GM18858 (cell line): ENCODE results near the gene PRDM12.

Experiments used
- ATAC-seq: cut with Tn5 transposase; IDR thresholded peaks from one replicate; pipeline ENCODE4 v1.9.1; 2021; ENCODE audit not compliant: unreplicated experiment

Gene PRDM12

GRCh38 chr9:130664251-130665028 lies at the start of gene PRDM12:
PRDM12 (plus strand) TSS chr9:130664594; CDS start chr9:130664654, 60 bp downstream.
- ATAC-seq = no peak

GRCh38 chr9:130616451-130616850 lies 47.9 kb upstream of the PRDM12 start:
- ATAC-seq = no peak

GRCh38 chr9:130623466-130623865 lies 40.9 kb upstream of the PRDM12 start:
- no peak for ATAC-seq

- no peak for ATAC-seq
Measured at GRCh38 chr9:130624154-130624553, 40.2 kb upstream of the PRDM12 start.

- no peak for ATAC-seq
Measured at GRCh38 chr9:130626249-130626996, 38.0 kb upstream of the PRDM12 start.

GRCh38 chr9:130627051-130627450 lies 37.3 kb upstream of the PRDM12 start:
- ATAC-seq = no peak

GRCh38 chr9:130627896-130628792 lies 36.2 kb upstream of the PRDM12 start:
- no peak for ATAC-seq

- ATAC-seq = no peak
Measured at GRCh38 chr9:130629443-130630070, 34.8 kb upstream of the PRDM12 start.

GRCh38 chr9:130630071-130630450 lies 34.3 kb upstream of the PRDM12 start:
- no peak for ATAC-seq

GRCh38 chr9:130630506-130631330 lies 33.7 kb upstream of the PRDM12 start:
- no peak for ATAC-seq

- ATAC-seq = no peak
Measured at GRCh38 chr9:130631331-130632080, 32.9 kb upstream of the PRDM12 start.

- no peak for ATAC-seq
Measured at GRCh38 chr9:130632081-130632710, 32.2 kb upstream of the PRDM12 start.

- ATAC-seq = no peak
Measured at GRCh38 chr9:130632841-130633240, 31.6 kb upstream of the PRDM12 start.

GRCh38 chr9:130633336-130634190 lies 30.8 kb upstream of the PRDM12 start:
- no peak for ATAC-seq

GRCh38 chr9:130634191-130634768 lies 30.1 kb upstream of the PRDM12 start:
- ATAC-seq = no peak

- no peak for ATAC-seq
Measured at GRCh38 chr9:130634801-130635200, 29.6 kb upstream of the PRDM12 start.

GRCh38 chr9:130635306-130635705 lies 29.1 kb upstream of the PRDM12 start:
- no peak for ATAC-seq
